Left lung (tissue), 10 donors: ENCODE results near the gene ATG9B. TPM values are rescaled to one million over a fixed set of nuclear protein-coding genes. Genes with fewer than 3 reads are reported as not detected.
A peak's percentile ranks its signal among the peaks of the same experiment; 100 is the strongest.

Source experiments
- ATAC-seq: fragments of 200-7000 bp; cut with Tn5 transposase; one replicate; pipeline ENCODE4 v1.9.1; 2020; ENCODE audit warnings: moderate library complexity
- DNase-seq, 4 donors: peaks; one replicate each; pipeline ENCODE4 v3.0.0-alpha.2; 2013 to 2020
- H3K27ac ChIP-seq, 2 donors: fragments of 200-600 bp; sonication (generic) in 1 of 2; one replicate each; pipeline versions ENCODE4 v1.5.0 to v1.8.0; 2020 to 2021
- H3K27me3 ChIP-seq, 2 donors: fragments of 200-600 bp; sonication (generic) in 1 of 2; one replicate each; pipeline versions ENCODE4 v1.5.0 to v1.8.0; 2020 to 2021
- H3K36me3 ChIP-seq, 2 donors: fragments of 200-600 bp; sonication (generic) in 1 of 2; one replicate each; pipeline versions ENCODE4 v1.5.0 to v1.8.0; 2020 to 2021
- H3K4me1 ChIP-seq, 2 donors: fragments of 200-600 bp; one replicate each; pipeline ENCODE4 v1.8.0; 2021
- H3K4me3 ChIP-seq, 2 donors: fragments of 200-600 bp; sonication (generic) in 1 of 2; one replicate each; pipeline versions ENCODE4 v1.5.0 to v1.8.0; 2020 to 2021; ENCODE audit warnings: mild to moderate bottlenecking in 1 of 2
- H3K9me3 ChIP-seq, 2 donors: fragments of 200-600 bp; sonication (generic) in 1 of 2; one replicate each; pipeline versions ENCODE4 v1.5.0 to v1.8.0; 2020 to 2021
- intact Hi-C, 2 donors: fragments of 100-400 bp; cut with DNase I; formaldehyde crosslinking; loops; one replicate each; pipeline versions ENCODE4 v1.11.2 to v1.14.2; 2022
- polyA plus RNA-seq, 6 donors: library from polyadenylated mRNA; unstranded; fragments of 120-200 nt; gene quantifications; one replicate each; pipeline ENCODE4 v1.2.1, GENCODE V29; 2013; ENCODE audit not compliant: insufficient read length in 6 of 6
- total RNA-seq, 2 donors: library from RNA; stranded (reverse); fragmentation: NEBNext Ultra II Directional; extraction: Animal tissue kit (Norgen Biotek cat#: 25700); gene quantifications; one replicate each; pipeline ENCODE4 v1.2.1, GENCODE V29; 2021
- TF ChIP-seq, protein P1 (sequence below), 2 donors: fragments of 200-600 bp; sonication (generic) in 1 of 2; IDR thresholded peaks; one replicate each; pipeline versions ENCODE4 v1.5.0 to v1.8.0; 2021; ENCODE audit warnings: antibody characterized with exemption in 2 of 2
- donor health status: DM: no; HTN: yes; CAD: no.
- donor health status: DM: no; HTN: no; CAD: no.

Gene ATG9B
- total and polyA plus RNA-seq, 8 donors: 0.68 to 7.1 (median 3.6) TPM

DNA sequence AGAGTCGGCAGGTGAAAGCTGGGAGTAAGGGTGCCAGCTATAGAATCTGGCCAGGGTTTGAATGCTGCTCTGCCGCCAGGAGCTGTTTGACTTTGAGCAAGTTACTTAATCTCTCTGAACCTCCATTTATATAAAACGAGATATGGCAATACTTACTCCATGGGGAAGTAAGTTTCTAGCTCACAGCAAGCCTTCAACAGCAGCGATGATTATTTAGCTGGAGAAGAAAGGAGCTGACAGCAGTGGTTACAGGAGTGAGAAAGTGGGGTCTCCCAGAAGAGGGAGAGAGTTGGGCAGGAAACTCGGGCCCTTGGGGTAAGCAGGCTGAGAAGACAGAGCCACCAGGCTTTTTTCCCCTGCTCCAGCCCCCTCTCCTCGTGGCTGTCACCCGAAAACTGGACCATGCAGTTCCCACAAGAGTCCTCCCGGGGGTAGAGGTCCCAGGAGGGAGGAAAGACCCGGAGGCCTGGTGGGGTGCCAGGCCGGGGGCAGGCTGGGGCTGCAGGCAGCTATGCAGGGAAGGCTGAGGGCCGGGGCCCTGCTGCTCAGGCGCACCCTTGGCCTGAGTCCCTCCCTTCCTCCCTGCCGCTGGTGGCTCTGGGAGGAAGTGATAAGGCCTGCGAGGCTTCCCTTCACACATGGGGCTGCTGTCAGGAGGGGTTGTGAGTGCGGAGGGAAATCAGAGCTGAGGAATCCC lies 30.0 kb downstream of the ATG9B start:
- Histone ChIP-seq H3K4me3 (peak overlapping the region in 1 of 2 donors; percentile 34), H3K27me3 (peaks cover 0 to 14% of the 10 kb centered on the region in 2 donors), H3K9me3 (peaks cover 0 to 12% of the 10 kb centered on the region in 2 donors), H3K27ac (peak overlapping the region; percentile 39 to 59), H3K4me1 (peaks cover 0 to 28% of the 10 kb centered on the region in 2 donors), H3K36me3 (no peaks in the 10 kb centered on the region)
- intact Hi-C loops: no loop called here
- TF ChIP-seq, protein P1, sequence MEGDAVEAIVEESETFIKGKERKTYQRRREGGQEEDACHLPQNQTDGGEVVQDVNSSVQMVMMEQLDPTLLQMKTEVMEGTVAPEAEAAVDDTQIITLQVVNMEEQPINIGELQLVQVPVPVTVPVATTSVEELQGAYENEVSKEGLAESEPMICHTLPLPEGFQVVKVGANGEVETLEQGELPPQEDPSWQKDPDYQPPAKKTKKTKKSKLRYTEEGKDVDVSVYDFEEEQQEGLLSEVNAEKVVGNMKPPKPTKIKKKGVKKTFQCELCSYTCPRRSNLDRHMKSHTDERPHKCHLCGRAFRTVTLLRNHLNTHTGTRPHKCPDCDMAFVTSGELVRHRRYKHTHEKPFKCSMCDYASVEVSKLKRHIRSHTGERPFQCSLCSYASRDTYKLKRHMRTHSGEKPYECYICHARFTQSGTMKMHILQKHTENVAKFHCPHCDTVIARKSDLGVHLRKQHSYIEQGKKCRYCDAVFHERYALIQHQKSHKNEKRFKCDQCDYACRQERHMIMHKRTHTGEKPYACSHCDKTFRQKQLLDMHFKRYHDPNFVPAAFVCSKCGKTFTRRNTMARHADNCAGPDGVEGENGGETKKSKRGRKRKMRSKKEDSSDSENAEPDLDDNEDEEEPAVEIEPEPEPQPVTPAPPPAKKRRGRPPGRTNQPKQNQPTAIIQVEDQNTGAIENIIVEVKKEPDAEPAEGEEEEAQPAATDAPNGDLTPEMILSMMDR (IDR thresholded peaks at IDR 0.05): no peak
- ATAC-seq (peak; percentile 68), DNase-seq (peak in 3 of 4 donors; percentile 80 to 91 (median 80))

DNA sequence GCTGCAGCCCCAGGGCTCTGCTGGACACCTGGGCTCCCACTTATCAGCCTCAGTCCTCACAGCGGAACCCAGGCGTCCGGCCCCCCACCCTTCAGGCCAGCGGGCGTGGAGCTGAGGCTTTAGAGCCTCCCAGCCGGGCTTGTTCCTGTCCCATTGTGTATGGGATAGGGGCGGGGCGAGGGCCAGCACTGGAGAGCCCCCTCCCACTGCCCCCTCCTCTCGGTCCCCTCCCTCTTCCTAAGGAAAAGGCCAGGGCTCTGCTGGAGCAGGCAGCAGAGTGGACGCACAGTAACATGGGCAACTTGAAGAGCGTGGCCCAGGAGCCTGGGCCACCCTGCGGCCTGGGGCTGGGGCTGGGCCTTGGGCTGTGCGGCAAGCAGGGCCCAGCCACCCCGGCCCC lies 30.8 kb downstream of the ATG9B start:
- Histone ChIP-seq H3K4me1 (peaks cover under 1 to 36% of the 10 kb centered on the region in 2 donors), H3K27me3 (peaks cover 0 to 17% of the 10 kb centered on the region in 2 donors), H3K36me3 (no peaks in the 10 kb centered on the region), H3K9me3 (peaks cover 0 to 12% of the 10 kb centered on the region in 2 donors), H3K27ac (peak overlapping the region in 1 of 2 donors; percentile 39), H3K4me3 (peak overlapping the region in 1 of 2 donors; percentile 34)
- peak; percentile 36 for ATAC-seq
- TF ChIP-seq, protein P1 (IDR thresholded peaks at IDR 0.05): no peak
- intact Hi-C loops: no loop called here
- DNase-seq: no peak

DNA sequence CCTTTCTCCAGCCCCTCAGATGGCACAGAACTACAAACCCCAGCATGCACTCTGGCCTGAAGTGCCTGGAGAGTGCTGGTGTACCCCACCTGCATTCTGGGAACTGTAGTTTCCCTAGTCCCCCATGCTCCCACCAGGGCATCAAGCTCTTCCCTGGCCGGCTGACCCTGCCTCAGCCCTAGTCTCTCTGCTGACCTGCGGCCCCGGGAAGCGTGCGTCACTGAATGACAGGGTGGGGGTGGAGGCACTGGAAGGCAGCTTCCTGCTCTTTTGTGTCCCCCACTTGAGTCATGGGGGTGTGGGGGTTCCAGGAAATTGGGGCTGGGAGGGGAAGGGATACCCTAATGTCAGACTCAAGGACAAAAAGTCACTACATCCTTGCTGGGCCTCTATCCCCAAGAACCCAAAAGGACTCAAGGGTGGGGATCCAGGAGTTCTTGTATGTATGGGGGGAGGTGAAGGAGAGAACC lies 31.4 kb downstream of the ATG9B start:
- Histone ChIP-seq H3K9me3 (peaks cover 0 to 12% of the 10 kb centered on the region in 2 donors), H3K27me3 (peaks cover 0 to 24% of the 10 kb centered on the region in 2 donors), H3K27ac (peak overlapping the region in 1 of 2 donors; percentile 39), H3K4me3 (no peak overlapping the region), H3K36me3 (no peaks in the 10 kb centered on the region), H3K4me1 (peaks cover 3 to 42% of the 10 kb centered on the region in 2 donors)
- TF ChIP-seq, protein P1 (IDR thresholded peaks at IDR 0.05): no peak
- DNase-seq (peak in 1 of 4 donors; percentile 61), ATAC-seq (peak; percentile 43)
- intact Hi-C loops: no loop called here

DNA sequence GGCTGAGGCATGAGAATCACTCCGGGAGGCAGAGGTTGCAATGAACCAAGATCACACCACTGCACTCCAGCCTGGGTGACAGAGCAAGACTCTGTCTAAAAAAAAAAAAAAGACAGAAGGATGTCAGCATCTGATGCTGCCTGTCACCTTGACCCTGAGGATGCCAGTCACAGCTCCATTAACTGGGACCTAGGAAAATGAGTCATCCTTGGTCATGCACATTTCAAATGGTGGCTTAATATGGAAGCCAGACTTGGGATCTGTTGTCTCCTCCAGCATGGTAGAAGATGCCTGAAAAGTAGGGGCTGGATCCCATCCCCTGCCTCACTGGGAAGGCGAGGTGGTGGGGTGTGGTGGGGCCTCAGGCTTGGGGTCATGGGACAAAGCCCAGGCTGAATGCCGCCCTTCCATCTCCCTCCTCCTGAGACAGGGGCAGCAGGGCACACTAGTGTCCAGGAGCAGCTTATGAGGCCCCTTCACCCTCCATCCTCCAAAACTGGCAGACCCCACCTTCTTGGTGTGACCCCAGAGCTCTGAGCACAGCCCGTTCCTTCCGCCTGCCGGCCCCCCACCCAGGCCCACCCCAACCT lies 32.1 kb downstream of the ATG9B start:
- TF ChIP-seq, protein P1 (IDR thresholded peaks at IDR 0.05): no peak
- Histone ChIP-seq H3K27ac (no peak overlapping the region), H3K9me3 (peaks cover 0 to 12% of the 10 kb centered on the region in 2 donors), H3K4me3 (no peak overlapping the region), H3K27me3 (peaks cover 0 to 25% of the 10 kb centered on the region in 2 donors), H3K4me1 (peaks cover 3 to 43% of the 10 kb centered on the region in 2 donors), H3K36me3 (no peaks in the 10 kb centered on the region)
- intact Hi-C loops: no loop called here
- ATAC-seq (no peak), DNase-seq (peak in 1 of 4 donors; percentile 31)
